Epithelial cell of esophagus (primary cell): Measurements from ENCODE around the gene DIAPH3.

Experiments used
- DNase-seq: peaks from one replicate; pipeline ENCODE4 v3.0.0; 2010; ENCODE audit warnings: low read depth
- H3K4me3 ChIP-seq: 2 replicates; pipeline ENCODE4 v1.5.1; 2011; ENCODE audit warnings: mild to moderate bottlenecking, low read length, control low read depth
- CTCF ChIP-seq: IDR thresholded peaks from 2 replicates; pipeline ENCODE4 v1.5.1; 2011; ENCODE audit warnings: low read depth, mild to moderate bottlenecking, low read length, control low read depth, inconsistent platforms; ENCODE audit not compliant: insufficient read depth; ENCODE audit errors: missing control alignments

DIAPH3 gene

GRCh38 chr13:60012488-60012887, 151.2 kb downstream of the DIAPH3 start:
- peak; percentile 90 for DNase-seq
- no peak for TF ChIP-seq CTCF

GRCh38 chr13:60009300-60010253, 154.2 kb downstream of the DIAPH3 start:
- TF ChIP-seq CTCF = no peak
- DNase-seq = peak; percentile 43

More at GRCh38 chr13:60012488-60012887, 151.2 kb downstream of the DIAPH3 start:
- no peak overlapping the region for H3K4me3 ChIP-seq

GRCh38 chr13:60001889-60002288, 161.8 kb downstream of the DIAPH3 start:
- H3K4me3 ChIP-seq = no peak overlapping the region
- peak; percentile 73 for DNase-seq
- TF ChIP-seq CTCF = no peak

More at GRCh38 chr13:60009300-60010253, 154.2 kb downstream of the DIAPH3 start:
- no peak overlapping the region for H3K4me3 ChIP-seq

GRCh38 chr13:60000976-60001375, 162.8 kb downstream of the DIAPH3 start:
- DNase-seq = no peak
- H3K4me3 ChIP-seq = no peak overlapping the region
- TF ChIP-seq CTCF = no peak

GRCh38 chr13:60000081-60000480, 163.6 kb downstream of the DIAPH3 start:
- TF ChIP-seq CTCF = no peak
- no peak overlapping the region for H3K4me3 ChIP-seq
- DNase-seq = no peak

GRCh38 chr13:59997976-59998375, 165.8 kb downstream of the DIAPH3 start:
- TF ChIP-seq CTCF = no peak
- no peak for DNase-seq
- H3K4me3 ChIP-seq = no peak overlapping the region

GRCh38 chr13:59996461-59996980, 167.2 kb downstream of the DIAPH3 start:
- H3K4me3 ChIP-seq = no peak overlapping the region
- no peak for DNase-seq
- no peak for TF ChIP-seq CTCF
